ENCODE measurements around the gene VWF. TPM values are rescaled to one million over a fixed set of nuclear protein-coding genes. Genes with fewer than 3 reads are reported as not detected.

Gene VWF
- total and polyA plus RNA-seq, 2 donors (not counting 1 experiment from before 2014, with no cell fraction given) = not detected

DNA sequence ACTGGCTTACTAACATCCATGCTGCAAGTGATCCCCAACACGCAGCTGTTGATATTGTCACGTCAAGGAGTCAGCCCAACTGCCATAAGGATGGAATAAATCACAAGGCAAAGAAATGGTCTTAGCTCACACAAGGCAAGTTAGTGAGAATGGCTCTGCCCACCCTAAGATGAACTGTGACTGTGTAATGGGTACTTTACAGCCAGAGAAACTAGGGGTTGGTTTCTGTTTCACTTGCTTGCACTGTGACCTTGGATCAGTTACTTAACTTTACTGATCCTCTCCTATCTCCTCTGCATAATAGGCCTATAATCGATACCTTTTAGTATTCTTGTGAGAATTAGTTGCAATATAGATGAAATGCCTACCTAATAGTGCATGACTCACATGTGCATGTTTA, 127.2 kb downstream of the VWF start:
- no peak overlapping the region for H3K9ac ChIP-seq (ENCODE audit: low read length)
- Mint-ChIP-seq H3K27ac (no peak overlapping the region), H3K9me3 (ENCODE audit: insufficient read depth) (no peaks in the 10 kb centered on the region), H3K4me3 (no peak overlapping the region), H3K27me3 (peaks cover 40% of the 10 kb centered on the region), H3K4me1 (no peaks in the 10 kb centered on the region)
- no peaks in the 10 kb centered on the region for H3K9me3 ChIP-seq (ENCODE audit: control extremely low read depth in 1 of 3, control insufficient read depth in 2 of 3, insufficient read depth in 1 of 3, low read length in 2 of 3)
- no peak for TF ChIP-seq EZH2 (IDR thresholded peaks at IDR 0.05; ENCODE audit: borderline replicate concordance, insufficient read depth, low read depth, low read length, poor library complexity, severe bottlenecking)
- no peaks in the 10 kb centered on the region for H3K4me1 ChIP-seq (ENCODE audit: control insufficient read depth in 2 of 2, insufficient read depth in 2 of 2, low read length in 2 of 2)
- H3K27me3 ChIP-seq (replicated peaks in 1 of 4; ENCODE audit: control extremely low read depth in 1 of 4, control insufficient read depth in 3 of 4, insufficient read depth in 4 of 4, low read length in 3 of 4) = peaks cover 0 to 9% (median 4%) of the 10 kb centered on the region in 4 experiments
- H3K79me2 ChIP-seq (ENCODE audit: control insufficient read depth, insufficient read depth, low read length) = no peaks in the 10 kb centered on the region
- ChIA-PET POLR2A (no interaction called here), CTCF (interaction anchor here (1.4 to 2.6 kb wide), 2 partner anchors 9 to 11 kb away, joined by 4 to 8 read pairs; no protein-coding TSS in a partner anchor)
- no peaks in the 10 kb centered on the region for H3K36me3 ChIP-seq (replicated peaks in 1 of 2; ENCODE audit: control extremely low read depth in 1 of 2, control insufficient read depth in 1 of 2, extremely low read depth in 1 of 2, insufficient read depth in 2 of 2, low read length in 1 of 2)
- no peak overlapping the region for H3K4me3 ChIP-seq (ENCODE audit: control extremely low read depth in 1 of 5, extremely low read depth in 1 of 5, insufficient read depth in 1 of 5, low read depth in 2 of 5, low read length in 4 of 5)
- no peak overlapping the region for H2AFZ ChIP-seq (ENCODE audit: insufficient read depth, low read depth, low read length, poor library complexity, severe bottlenecking)
- H4K20me1 ChIP-seq (ENCODE audit: control insufficient read depth, insufficient read depth, low read length, poor library complexity, severe bottlenecking) = no peaks in the 10 kb centered on the region
- no peak for DNase-seq
- H3K27ac ChIP-seq (ENCODE audit: low read length in 2 of 2) = no peak overlapping the region
- intact Hi-C loops (cut with micrococcal nuclease) = no loop called here
- WGBS (ENCODE audit: insufficient coverage) = 83% methylated on average over 1 of the region's 3 CpGs
- ATAC-seq (ENCODE audit: low read depth) = no peak
- no peak overlapping the region for H3K4me2 ChIP-seq (replicated peaks; ENCODE audit: low read depth, low read length, poor library complexity, severe bottlenecking)

DNA sequence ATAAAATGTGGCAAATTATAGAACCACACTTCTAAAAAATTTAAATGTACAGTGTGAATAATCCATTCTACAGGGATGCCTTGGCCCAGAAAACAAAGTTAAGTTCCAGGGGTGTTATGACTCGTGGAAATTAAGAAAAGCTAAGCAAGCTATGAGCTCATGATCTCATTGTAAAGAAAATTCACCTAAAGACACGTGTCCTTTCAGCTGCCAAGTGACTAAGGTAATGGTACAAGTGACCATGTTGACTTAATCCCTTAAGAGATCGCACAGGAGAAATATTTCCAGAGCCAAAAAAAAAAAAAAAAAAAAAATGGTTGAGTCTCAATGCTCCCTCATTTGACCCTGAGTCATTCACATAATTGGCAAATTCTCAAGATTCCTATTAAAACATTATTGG, 128.0 kb downstream of the VWF start:
- Mint-ChIP-seq H3K4me1 (no peaks in the 10 kb centered on the region), H3K27me3 (peaks cover 39% of the 10 kb centered on the region), H3K9me3 (ENCODE audit: insufficient read depth) (no peaks in the 10 kb centered on the region), H3K27ac (no peak overlapping the region), H3K4me3 (no peak overlapping the region)
- no peak for DNase-seq
- H3K4me1 ChIP-seq (ENCODE audit: control insufficient read depth in 2 of 2, insufficient read depth in 2 of 2, low read length in 2 of 2) = no peaks in the 10 kb centered on the region
- H4K20me1 ChIP-seq (ENCODE audit: control insufficient read depth, insufficient read depth, low read length, poor library complexity, severe bottlenecking) = no peaks in the 10 kb centered on the region
- POLR2A ChIA-PET = no interaction called here
- ATAC-seq (ENCODE audit: low read depth) = no peak
- H2AFZ ChIP-seq (ENCODE audit: insufficient read depth, low read depth, low read length, poor library complexity, severe bottlenecking) = no peak overlapping the region
- no CpG with 5 or more reads among the region's 3 CpGs for WGBS (ENCODE audit: insufficient coverage)
- no peak overlapping the region for H3K27ac ChIP-seq (ENCODE audit: low read length in 2 of 2)
- CTCF ChIA-PET = interaction anchor here (1.4 to 2.6 kb wide), 2 partner anchors 8 to 10 kb away, joined by 4 to 8 read pairs; no protein-coding TSS in a partner anchor
- peaks cover 0 to 12% (median 4%) of the 10 kb centered on the region in 4 experiments for H3K27me3 ChIP-seq (replicated peaks in 1 of 4; ENCODE audit: control extremely low read depth in 1 of 4, control insufficient read depth in 3 of 4, insufficient read depth in 4 of 4, low read length in 3 of 4)
- H3K4me2 ChIP-seq (replicated peaks; ENCODE audit: low read depth, low read length, poor library complexity, severe bottlenecking) = no peak overlapping the region
- H3K4me3 ChIP-seq (ENCODE audit: control extremely low read depth in 1 of 5, extremely low read depth in 1 of 5, insufficient read depth in 1 of 5, low read depth in 2 of 5, low read length in 4 of 5) = no peak overlapping the region
- no peak overlapping the region for H3K9ac ChIP-seq (ENCODE audit: low read length)
- no peaks in the 10 kb centered on the region for H3K9me3 ChIP-seq (ENCODE audit: control extremely low read depth in 1 of 3, control insufficient read depth in 2 of 3, insufficient read depth in 1 of 3, low read length in 2 of 3)
- TF ChIP-seq, protein P1, sequence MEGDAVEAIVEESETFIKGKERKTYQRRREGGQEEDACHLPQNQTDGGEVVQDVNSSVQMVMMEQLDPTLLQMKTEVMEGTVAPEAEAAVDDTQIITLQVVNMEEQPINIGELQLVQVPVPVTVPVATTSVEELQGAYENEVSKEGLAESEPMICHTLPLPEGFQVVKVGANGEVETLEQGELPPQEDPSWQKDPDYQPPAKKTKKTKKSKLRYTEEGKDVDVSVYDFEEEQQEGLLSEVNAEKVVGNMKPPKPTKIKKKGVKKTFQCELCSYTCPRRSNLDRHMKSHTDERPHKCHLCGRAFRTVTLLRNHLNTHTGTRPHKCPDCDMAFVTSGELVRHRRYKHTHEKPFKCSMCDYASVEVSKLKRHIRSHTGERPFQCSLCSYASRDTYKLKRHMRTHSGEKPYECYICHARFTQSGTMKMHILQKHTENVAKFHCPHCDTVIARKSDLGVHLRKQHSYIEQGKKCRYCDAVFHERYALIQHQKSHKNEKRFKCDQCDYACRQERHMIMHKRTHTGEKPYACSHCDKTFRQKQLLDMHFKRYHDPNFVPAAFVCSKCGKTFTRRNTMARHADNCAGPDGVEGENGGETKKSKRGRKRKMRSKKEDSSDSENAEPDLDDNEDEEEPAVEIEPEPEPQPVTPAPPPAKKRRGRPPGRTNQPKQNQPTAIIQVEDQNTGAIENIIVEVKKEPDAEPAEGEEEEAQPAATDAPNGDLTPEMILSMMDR (IDR thresholded peaks at IDR 0.05) = no peak
- no peak for TF ChIP-seq EZH2 (IDR thresholded peaks at IDR 0.05; ENCODE audit: borderline replicate concordance, insufficient read depth, low read depth, low read length, poor library complexity, severe bottlenecking)
- no peaks in the 10 kb centered on the region for H3K36me3 ChIP-seq (replicated peaks in 1 of 2; ENCODE audit: control extremely low read depth in 1 of 2, control insufficient read depth in 1 of 2, extremely low read depth in 1 of 2, insufficient read depth in 2 of 2, low read length in 1 of 2)
- no peaks in the 10 kb centered on the region for H3K79me2 ChIP-seq (ENCODE audit: control insufficient read depth, insufficient read depth, low read length)
- intact Hi-C loops (cut with micrococcal nuclease) = no loop called here
